Measurements from ENCODE around the gene UMODL1. TPM values are rescaled to one million over a fixed set of nuclear protein-coding genes. Genes with fewer than 3 reads are reported as not detected.

Gene UMODL1
- total RNA-seq, 1 experiment from 2014 or later: not detected

GRCh38 chr21:42107881-42108553 lies 36.9 kb downstream of the UMODL1 start:
- H3K27me3 ChIP-seq (ENCODE audit: insufficient read depth, low read length): no peaks in the 10 kb centered on the region
- H4K8ac ChIP-seq (replicated peaks; ENCODE audit: insufficient read length, low read depth, low read length): no peak overlapping the region
- no peak overlapping the region for H2BK15ac ChIP-seq (ENCODE audit: low read depth, low read length)
- H3K79me2 ChIP-seq (ENCODE audit: insufficient read depth, low read length): no peaks in the 10 kb centered on the region
- H2BK5ac ChIP-seq (ENCODE audit: insufficient read length, low read length): no peak overlapping the region
- no peak overlapping the region for H3K56ac ChIP-seq (ENCODE audit: insufficient read length, low read depth, low read length)
- DNase-seq: peak; percentile 85
- H3K14ac ChIP-seq (ENCODE audit: insufficient read depth, low read length): no peak overlapping the region; the same call in 1 of the 2 replicates
- H3K27ac ChIP-seq (ENCODE audit: insufficient read length, low read depth, low read length): no peak overlapping the region
- peaks cover 7% of the 10 kb centered on the region for H3K27me3 Mint-ChIP-seq (ENCODE audit: low read depth)
- no peaks in the 10 kb centered on the region; the same call in 1 of the 2 replicates for H3K4me1 ChIP-seq (ENCODE audit: insufficient read depth, low read length)
- no peak overlapping the region for H2BK20ac ChIP-seq (ENCODE audit: low read depth, low read length, poor library complexity, severe bottlenecking)
- no peak overlapping the region for H3T11ph ChIP-seq (ENCODE audit: low read length)
- H2AK5ac ChIP-seq (ENCODE audit: insufficient read length, low read length): no peak overlapping the region
- no peak overlapping the region for H3K27ac Mint-ChIP-seq
- H3K9me3 ChIP-seq (ENCODE audit: control insufficient read depth, low read depth, low read length): no peaks in the 10 kb centered on the region
- H3K23ac ChIP-seq (ENCODE audit: insufficient read length, low read depth, low read length): no peak overlapping the region
- H3K4ac ChIP-seq (ENCODE audit: low read depth, low read length): no peak overlapping the region
- no peak overlapping the region for H2BK12ac ChIP-seq (ENCODE audit: insufficient read length, low read depth, low read length)
- no peak overlapping the region for H3K4me3 Mint-ChIP-seq
- WGBS (ENCODE audit: extremely low coverage, insufficient read length, low lambda C conversion rate): no CpG with 5 or more reads among the region's 18 CpGs
- no peaks in the 10 kb centered on the region for H4K20me1 ChIP-seq (ENCODE audit: control insufficient read depth, insufficient read depth, insufficient read length)
- no peak overlapping the region for H3K9ac ChIP-seq (ENCODE audit: extremely low read depth, insufficient read length, low read length)
- TF ChIP-seq, protein P1, sequence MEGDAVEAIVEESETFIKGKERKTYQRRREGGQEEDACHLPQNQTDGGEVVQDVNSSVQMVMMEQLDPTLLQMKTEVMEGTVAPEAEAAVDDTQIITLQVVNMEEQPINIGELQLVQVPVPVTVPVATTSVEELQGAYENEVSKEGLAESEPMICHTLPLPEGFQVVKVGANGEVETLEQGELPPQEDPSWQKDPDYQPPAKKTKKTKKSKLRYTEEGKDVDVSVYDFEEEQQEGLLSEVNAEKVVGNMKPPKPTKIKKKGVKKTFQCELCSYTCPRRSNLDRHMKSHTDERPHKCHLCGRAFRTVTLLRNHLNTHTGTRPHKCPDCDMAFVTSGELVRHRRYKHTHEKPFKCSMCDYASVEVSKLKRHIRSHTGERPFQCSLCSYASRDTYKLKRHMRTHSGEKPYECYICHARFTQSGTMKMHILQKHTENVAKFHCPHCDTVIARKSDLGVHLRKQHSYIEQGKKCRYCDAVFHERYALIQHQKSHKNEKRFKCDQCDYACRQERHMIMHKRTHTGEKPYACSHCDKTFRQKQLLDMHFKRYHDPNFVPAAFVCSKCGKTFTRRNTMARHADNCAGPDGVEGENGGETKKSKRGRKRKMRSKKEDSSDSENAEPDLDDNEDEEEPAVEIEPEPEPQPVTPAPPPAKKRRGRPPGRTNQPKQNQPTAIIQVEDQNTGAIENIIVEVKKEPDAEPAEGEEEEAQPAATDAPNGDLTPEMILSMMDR (conservative IDR thresholded peaks at IDR 0.05): peak; percentile 78
- no peaks in the 10 kb centered on the region for H3K79me1 ChIP-seq (ENCODE audit: insufficient read depth, low read depth, low read length, poor library complexity, severe bottlenecking)
- no peak overlapping the region for H4K5ac ChIP-seq (ENCODE audit: insufficient read length, low read depth, low read length)
- no peaks in the 10 kb centered on the region; a peak in 1 of 7 replicates for H3K36me3 Mint-ChIP-seq (ENCODE audit: insufficient read depth in 1 of 3, low read depth in 3 of 3)
- no peak overlapping the region for H2BK120ac ChIP-seq (ENCODE audit: low read depth, low read length, poor library complexity, severe bottlenecking)
- no peak overlapping the region for H3K18ac ChIP-seq (ENCODE audit: insufficient read length, low read depth, low read length)
- H3K9me3 Mint-ChIP-seq: no peaks in the 10 kb centered on the region
- no peaks in the 10 kb centered on the region for H3K23me2 ChIP-seq (ENCODE audit: insufficient read length, low read depth, low read length, poor library complexity, severe bottlenecking)
- H2AFZ ChIP-seq (ENCODE audit: low read length): no peak overlapping the region
- no peak overlapping the region for H4K91ac ChIP-seq (ENCODE audit: insufficient read length, low read depth, low read length)
- peaks cover 8 to 15% of the 10 kb centered on the region in 2 experiments for H3K4me1 Mint-ChIP-seq
- H3K4me2 ChIP-seq (ENCODE audit: insufficient read depth, insufficient read length, low read length): no peak overlapping the region
